Activated naive CD8-positive, alpha-beta T cell treated with anti-CD3 and anti-CD28 coated beads, Interleukin-2, amount 50 U/mL, for 16 hours (primary cell): Measurements from ENCODE around the gene RYR3.

ENCODE experiments used
- DNase-seq: peaks from one replicate; pipeline ENCODE4 v3.0.0-alpha.2; 2020; ENCODE audit warnings: low read depth, low spot score

Gene RYR3

DNA sequence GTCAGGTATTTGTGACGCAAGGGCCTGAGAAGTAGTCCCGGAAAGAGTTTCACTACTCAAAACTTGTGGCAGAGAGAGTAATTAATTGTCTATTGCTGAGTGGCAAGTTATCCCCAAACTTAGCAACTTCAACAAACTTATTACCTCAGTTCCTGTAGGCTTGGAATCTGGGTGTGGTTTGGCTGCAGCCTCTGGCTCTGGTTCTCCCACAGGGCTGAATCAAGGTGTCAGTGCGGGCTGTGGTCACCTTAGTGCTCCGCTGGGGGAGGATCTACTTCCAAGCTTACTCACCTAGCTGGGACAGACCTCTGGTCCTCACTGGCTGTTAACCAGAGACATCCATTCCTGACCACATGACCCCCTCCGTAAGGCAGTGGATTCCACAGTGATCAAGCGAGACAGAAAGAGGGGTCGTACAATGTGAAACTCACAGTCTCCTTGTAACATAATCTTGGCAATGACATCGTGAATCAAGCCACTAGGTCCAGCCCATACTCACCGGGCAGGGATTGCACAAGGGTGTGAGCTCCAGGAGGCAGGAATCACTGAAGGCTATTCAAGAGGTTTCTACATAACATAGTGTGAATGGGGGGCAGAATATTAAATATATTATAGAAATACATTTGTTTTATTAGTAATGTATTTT lies 138.3 kb downstream of the RYR3 start:
- DNase-seq: no peak

DNA sequence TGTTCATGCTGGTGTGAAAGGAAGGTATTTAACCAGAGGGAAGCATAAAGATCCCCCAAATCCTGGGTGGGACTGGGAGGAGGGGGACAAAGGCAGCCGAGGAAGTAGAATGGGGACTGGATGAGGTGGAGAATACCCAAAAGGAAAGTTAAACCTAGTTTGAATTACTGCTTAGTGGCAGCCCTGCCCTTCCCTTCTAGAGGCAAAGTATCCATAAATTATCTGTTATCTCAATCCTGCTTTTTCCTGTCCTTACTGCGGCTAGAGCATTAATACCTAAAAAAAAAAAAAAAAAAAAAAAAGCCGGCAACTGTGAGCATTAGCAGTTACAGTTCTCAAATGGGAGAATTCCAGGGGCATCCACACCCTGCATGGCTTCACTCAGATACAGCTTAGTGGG lies 139.0 kb downstream of the RYR3 start:
- no peak for DNase-seq

DNA sequence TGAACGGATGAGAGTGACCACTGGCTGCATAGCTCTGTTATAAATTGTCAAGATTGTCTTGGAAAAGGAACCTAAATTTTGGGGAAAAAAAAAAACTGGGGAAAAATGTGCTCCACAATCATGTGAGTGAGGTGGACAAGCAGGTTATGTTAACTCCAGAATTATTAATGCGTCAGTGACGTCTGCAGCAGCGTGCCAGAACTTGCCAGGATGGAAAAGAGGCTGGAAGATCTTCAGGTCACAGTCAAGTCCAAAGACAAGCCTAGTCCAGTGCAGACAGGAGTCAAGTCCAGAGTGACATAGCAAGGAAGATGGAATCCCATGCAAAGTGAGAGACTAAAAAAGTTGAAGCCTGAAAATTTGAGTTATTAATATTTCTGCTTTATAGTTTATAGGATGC lies 140.6 kb downstream of the RYR3 start:
- no peak for DNase-seq

DNA sequence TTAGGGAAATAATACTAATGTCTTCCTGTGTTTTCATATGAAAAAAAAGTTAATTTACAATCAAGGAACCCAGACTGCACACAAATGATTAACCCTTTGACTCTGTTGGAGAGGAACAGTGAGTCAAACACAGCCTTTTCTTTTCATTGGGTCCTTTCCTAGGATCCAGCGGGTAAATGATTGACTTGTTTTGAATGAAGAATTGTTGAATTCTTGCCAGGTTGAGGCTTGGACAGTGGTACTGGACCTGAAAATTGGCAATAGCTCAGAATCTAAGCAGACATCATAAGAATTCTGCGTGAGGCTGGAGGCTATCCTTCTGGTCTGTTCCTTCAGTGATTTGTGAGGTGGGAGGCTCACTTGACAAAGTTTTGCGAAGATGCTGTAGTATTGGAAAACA lies 143.0 kb downstream of the RYR3 start:
- no peak for DNase-seq

DNA sequence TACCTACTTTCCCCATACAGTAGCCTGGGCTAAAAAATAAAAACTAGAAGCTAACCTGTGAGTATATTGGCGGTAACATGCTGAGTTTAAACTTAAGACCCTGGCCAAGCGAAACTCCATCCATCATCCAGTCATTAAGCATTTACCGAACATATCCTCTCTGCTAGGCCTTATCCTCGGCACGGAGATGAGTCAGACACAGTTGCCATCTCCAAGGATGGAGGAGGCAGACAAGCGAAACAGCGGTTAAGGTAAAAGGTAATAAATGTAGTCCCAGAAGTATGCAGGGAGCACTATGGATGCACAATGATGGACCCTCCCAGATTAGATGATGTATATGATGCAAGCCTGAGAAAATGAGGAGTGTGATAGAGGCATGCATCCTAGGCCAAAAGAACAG lies 143.6 kb downstream of the RYR3 start:
- no peak for DNase-seq

DNA sequence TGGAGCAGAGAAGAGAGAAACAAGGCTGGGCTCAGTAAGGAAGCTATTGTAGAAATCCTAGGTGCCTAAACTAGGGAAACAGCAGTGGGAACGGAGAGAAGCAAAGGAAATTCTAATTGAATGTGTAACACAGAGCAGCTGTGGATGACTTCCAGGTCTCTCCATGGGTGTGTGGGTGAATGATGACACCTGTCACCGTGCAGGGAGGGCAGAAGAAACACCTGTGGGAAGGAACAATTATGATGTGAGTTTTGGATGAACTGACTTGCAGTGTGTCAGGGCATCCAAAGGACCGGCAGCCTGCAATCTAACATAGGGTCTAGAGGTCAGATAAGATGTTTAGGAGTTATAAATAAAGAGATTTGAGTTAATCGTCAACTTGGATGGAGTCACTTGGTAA lies 144.2 kb downstream of the RYR3 start:
- no peak for DNase-seq

DNA sequence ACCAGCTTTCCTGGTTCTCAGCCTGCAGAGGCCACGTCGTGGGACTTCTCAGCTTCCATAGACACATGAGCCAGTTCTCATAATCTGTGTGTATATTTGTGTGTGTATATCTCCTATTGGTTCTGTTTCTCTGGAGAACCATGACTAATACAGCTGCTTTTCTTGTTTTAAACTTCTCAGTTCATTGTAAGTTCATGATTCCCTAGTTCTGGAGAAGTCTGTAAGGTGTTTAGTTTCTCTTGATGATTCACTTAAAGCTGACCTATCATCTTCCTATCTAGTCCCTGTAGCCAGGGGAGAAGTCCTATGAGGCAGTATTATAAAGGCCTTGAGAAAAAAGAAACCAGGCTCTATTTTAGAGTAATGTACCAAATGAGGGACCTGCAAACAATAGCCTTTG lies 147.7 kb downstream of the RYR3 start:
- no peak for DNase-seq

DNA sequence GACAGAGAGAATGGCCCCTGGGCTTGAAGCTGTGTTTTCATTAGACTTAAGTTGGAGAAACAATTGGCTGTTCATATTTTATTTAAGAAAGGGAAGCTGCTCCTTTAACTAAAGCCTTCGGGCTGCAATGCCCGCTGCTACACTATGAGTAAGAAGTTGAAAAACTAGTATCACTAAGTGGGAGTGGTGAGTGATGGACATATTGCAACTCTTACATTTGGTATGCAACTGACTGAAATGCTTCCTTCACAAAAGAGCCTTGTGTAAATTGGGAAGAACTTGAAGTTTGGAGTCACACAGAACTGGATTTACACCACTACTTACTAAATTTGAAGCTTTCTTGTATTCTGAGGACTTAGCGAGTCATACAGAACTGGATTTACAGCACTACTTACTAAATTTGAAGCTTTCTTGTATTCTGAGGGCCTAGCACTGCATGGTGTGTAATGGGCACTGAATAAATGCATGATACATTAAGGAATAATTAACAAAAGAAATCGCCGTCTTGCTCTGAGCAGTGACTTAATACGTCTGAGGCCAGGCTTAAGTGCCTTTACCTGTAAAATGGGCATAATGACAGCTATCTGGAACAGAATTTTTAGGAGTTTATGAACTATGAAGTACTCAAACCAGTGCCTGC lies 149.5 kb downstream of the RYR3 start:
- no peak for DNase-seq

DNA sequence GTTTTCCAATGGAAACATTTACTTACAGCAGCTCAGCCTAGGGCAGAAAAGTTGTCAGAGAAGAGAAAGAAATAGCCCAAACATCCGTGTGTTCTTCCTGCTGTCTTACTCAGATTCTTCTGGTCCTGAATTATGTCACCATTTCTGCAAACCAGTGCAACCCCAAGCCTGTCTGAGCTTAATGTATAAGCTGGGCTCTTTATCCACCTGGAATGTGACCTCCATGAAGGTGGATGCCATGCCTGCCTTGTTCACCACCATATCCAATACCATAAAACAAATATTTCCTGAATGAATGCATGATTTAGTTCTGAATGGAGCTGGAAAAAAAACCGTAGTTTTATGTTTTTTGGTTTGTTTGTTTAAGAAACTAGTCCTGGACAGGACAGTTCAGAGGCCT lies 150.9 kb downstream of the RYR3 start:
- no peak for DNase-seq

DNA sequence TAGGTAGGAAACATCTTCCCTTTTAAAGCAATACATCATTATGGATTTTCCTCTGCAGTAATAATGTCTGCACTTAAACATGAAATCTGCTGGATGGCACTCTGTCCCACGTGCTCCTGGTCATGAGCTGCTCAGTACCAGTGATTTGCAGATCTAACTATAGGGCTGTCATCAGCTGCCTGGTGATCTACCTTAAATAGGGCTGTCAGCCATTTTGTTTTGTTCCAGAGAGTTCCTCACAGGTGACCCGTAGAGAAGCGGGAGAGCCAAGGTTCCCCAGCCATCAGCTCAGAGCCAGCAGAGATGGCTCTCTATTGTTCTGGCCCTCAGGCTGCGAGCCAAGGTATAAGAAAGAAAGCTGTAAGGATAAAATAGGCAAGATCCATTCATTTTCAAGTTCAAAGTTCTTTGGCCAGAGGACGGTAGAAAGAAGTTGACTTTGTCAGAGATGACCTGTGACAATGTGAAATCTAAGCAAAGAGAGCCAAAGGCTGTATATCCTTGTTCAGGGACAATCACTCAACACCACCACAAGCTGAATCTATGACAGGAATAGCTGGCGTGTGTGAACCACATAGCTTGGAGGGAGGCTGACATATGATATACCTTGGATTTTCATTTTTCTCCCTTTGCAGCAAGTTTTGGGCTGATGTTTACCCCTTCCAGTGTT lies 156.5 kb downstream of the RYR3 start:
- no peak for DNase-seq

DNA sequence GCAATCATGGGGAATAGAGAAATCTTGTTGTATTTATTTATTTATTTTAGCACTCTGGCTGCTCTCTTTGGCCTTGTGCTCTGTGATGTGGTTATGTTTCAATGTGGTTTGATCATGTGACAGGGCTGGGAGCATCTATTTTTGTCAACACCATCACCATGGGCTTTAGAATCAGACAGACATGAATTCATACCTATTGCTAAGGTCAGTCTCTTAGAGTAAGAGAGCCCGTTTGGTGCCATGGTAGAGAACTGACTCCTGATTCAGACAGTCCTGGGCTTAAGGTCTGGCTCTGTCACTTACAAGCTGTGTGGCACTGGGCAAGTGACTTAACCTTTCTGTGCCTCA lies 157.0 kb downstream of the RYR3 start:
- no peak for DNase-seq

DNA sequence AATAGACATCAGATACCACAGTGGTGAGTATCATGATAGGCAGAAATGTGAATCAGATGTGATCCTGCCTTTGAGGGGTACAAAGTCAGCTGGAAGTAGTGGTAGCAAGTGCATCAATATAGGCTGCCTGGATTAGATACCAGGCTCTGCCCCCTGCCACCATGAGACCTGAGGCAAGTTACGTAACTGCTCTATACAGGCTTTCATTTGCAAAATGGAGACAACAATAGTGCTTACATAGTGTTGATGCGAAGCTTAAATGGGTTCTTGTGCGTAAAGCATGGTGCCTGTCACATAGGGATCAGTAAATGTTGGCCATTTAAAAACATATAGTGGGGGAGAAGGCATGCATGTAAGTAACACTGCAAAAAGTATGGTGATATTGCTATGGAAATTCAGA lies 158.0 kb downstream of the RYR3 start:
- no peak for DNase-seq

DNA sequence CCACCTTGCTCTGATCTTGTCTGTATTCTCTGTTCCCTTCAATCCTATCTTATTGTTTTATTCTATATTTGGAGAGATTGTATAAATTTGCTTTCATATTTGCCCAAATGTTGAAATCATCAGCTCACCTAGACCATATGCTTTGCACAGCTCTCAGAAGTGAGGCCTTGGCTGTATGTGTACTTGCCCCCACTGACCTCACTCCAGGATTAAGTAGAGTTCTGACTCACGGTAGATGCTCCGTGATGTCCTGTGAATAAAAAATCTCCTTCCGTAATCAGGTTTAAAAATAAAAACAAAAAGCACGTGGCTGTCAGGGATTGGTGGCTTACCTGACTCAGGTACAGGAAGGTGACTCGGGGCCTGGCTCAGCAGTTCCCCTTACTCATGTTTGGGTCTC lies 162.2 kb downstream of the RYR3 start:
- no peak for DNase-seq

DNA sequence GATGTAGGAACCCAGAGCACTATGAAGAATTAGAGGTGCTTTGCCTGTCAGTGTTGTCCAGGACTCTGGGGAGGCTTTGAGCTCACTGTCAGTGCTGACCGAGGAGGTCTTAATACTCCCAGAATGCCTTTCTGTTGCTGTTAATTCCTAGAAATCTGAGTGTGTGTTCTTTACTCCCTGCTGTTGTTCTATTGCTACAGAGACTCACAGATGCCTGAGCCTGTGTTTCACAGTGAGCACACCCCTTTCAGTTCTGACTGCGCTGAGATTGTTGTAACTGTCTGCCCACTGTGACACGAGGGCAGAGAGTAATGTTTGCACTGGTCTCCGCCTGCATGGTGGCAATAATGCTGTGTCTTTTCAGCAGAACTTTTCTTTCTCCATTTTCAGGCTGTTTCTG lies 162.9 kb downstream of the RYR3 start:
- DNase-seq: no peak

DNA sequence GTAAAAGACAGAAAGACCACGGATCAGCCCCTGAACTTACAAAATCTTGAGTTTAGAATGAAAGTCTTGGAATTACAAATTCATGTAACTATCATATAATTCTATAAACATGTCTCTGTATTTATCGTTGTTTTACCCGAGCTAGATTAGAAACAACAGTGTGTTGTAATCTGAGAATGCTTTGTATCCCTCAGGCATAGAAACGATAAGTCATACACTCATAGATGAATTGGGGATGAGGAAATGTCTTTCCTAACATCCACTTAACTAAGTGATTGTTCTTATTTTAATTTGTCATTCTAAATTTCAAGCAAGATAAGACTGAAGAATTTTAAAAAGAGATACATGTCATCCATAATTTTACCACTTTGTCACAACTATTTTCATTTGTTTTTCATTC lies 165.3 kb downstream of the RYR3 start:
- no peak for DNase-seq

DNA sequence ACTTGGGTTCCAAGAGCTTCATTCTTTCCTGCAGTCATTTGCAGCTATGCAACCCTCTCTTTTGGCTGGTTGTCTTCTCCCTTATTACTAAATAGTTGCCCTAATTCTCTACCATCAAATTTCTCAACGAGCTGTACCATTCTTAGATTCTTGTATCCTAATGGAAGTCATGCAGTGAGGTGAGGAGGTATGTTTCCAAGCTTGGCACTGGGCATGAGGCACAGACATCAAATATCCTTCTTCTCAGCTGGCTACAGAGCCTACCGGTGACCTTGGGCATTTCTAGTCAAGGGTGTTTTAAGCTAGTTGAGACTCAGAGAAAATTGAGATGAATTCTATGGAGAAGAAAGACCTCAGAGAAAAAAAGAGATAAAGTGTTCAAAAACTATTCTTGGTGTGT lies 166.1 kb downstream of the RYR3 start:
- no peak for DNase-seq

DNA sequence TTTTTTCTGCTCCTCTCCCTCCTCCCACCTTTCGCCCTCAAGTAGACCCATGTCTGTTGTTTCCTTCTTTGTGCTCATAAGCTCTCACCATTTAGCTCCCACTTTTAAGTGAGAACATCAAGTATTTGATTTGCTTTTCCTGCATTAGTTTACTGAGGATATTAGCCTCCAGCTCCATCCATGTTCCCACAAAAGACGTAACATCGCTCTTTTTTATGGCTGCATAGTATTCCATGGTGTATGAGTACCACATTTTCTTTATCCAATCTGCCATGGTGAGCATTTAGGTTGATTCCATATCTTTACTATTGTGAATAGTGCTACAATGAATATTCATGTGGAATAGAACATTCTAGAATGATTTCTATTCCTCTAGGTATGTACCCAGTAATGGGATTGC lies 178.6 kb downstream of the RYR3 start:
- no peak for DNase-seq

DNA sequence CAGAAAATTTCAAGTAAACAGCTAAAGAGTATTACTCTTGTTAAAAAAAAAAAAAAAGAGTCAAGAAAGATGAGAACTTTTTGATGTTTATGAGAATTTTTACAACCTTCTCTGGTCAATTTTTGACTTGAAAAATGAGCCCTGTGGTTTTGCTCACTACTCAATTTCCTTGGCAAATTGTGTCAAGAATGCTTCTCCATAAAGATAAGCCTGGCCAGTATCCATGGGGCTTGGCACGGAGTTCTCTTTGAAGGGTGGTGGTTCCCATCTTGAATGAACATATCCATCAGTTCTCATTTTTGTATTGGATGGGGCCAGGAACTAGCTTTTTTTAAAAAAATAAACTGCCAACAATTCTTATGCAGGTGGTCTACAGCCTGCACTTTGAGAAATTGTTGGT lies 179.9 kb downstream of the RYR3 start:
- no peak for DNase-seq

DNA sequence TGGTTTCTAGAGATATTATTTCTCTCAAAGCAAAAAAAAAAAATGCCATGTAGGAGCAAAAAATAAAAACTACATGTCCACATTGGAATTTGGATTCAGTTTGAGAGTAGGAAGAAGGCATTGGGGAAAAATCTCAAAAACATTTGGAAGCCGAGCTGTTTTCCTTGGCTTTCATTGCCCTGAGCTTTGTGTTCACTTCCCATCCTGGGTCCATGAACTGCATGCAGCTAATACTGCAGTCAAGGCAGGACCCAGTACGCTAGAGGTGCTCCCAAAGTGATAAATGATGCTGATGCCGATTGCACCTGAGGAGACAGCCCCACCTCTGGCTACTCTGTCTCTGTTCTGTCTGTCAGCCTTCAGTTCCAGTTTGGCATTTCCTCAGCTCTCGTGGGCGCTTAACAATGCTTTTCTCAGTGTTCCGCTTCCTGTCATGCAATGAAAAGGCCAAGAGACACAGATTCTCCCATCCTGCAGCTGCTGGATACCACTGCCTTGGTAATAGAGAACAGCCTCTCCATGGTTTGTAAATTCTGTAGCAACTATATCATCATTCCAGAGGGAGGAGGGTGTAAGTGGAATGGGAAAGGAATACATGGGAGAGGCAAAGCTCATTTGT lies 181.8 kb downstream of the RYR3 start:
- DNase-seq: no peak

DNA sequence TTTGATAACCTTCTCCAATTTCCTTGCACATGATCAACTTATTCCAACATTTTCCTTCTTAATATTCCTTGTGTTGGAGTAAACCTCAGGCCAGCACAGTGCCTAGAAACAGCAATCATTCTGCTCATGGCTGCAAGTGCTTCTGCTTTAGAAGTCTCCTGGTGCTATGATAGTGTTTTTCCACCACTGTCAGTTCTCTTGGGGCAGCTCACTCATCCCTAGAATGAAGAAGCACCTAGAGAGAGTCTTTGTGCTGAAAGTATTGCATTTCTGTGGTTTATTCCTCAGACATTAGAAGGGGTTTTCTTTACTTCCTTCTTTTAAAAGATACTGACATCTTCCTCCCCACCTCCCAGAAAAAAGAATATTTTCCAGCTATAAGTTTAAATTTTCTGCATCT lies 183.5 kb downstream of the RYR3 start:
- no peak for DNase-seq

DNA sequence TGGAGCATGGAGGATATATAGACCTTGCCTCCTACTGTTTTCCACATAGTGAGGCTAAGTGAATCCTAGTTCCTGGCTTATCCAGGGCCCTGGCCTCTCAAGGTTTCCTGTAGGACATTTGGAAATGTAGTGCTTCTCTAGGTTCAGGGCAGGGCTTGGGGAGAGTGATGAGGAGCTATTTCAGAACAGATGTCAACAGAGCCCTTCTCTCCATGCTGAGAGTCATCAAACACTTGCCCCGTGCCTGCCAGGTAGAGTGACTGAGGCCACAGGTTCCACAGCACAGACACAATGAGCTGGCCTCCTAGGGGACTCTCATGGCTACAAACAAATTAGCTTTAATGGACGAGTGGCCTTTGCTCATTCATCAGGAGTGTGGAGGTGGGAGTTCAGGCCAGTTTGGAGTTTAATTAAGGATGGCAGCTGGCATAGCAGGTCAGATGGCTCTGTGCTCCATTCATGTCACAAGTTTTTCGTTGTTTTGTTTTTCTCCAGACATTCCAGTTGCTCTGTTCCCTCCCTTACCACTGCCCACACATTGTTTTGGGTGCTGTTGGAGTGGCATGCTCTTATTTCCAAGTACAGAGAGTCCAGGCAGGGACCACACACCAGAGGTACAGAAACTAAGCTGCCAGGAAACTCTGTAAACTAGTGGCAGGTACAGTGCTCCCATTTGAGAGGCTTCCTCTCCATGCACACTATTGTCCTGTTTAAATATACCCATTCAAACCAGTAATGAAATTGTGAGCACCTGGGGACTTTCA lies 189.8 kb downstream of the RYR3 start:
- no peak for DNase-seq

DNA sequence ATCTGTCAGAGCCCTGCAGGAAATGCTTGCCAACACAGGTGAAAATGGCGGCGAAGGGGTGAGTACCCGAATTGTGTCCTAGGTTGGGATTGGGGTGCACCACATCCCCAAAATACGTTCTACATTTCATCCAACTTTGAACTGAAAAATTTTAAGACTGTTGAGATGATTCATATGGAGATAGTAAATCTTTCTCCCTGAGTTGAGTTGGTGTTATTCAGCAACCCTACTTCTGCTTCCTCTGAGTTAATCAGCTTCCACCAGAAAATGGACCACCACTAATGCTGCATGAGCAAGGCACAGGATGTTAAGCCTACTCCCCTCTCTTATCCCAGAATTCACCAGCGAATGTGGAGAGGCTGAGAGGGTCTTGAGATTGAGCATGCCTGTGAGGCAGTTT lies 192.9 kb downstream of the RYR3 start:
- DNase-seq: no peak
